Esophagus squamous epithelium (tissue), 5 donors: ENCODE results near the gene CISD2. TPM values are rescaled to one million over a fixed set of nuclear protein-coding genes. Genes with fewer than 3 reads are reported as not detected.
A peak's percentile ranks its signal among the peaks of the same experiment; 100 is the strongest.
"Not testable (repeated sequence)": the region's sequence is repeated elsewhere in the genome, so short reads cannot be mapped to it uniquely, and the experiment has no call there.

Experiments
- DNase-seq: peaks from one replicate; lab custom pipeline; 2025; lab: John Stamatoyannopoulos, UW
- H3K27ac ChIP-seq, 4 donors: fragments of 200-600 bp; sonication (generic); one replicate each; pipeline ENCODE4 v1.5.1; 2016 to 2019; ENCODE audit warnings: mild to moderate bottlenecking in 1 of 4
- H3K27me3 ChIP-seq, 4 donors: fragments of 200-600 bp; sonication (generic); 1 replicate in 3 of 4; 2 replicates in 1 of 4; pipeline versions ENCODE4 v1.5.1 to v1.6.0; 2017 to 2021; ENCODE audit warnings: antibody characterized with exemption in 1 of 4
- H3K36me3 ChIP-seq, 3 donors: fragments of 200-600 bp; sonication (generic); one replicate each; pipeline ENCODE4 v1.5.1; 2016 to 2019
- H3K4me1 ChIP-seq, 3 donors: fragments of 200-600 bp; sonication (generic); one replicate each; pipeline ENCODE4 v1.5.1; 2017 to 2019
- H3K4me3 ChIP-seq, 4 donors: fragments of 200-600 bp; sonication (generic); 1 replicate in 3 of 4; 2 replicates in 1 of 4; pipeline ENCODE4 v1.5.1; 2016 to 2019; ENCODE audit warnings: mild to moderate bottlenecking in 2 of 4, moderate library complexity in 1 of 4
- H3K9me3 ChIP-seq, 3 donors: fragments of 200-600 bp; sonication (generic); one replicate each; pipeline ENCODE4 v1.5.1; 2016 to 2019
- POLR2A ChIP-seq, 4 donors: fragments of 450-650 bp; IDR thresholded peaks; one replicate each; pipeline ENCODE4 v1.6.1; 2017; ENCODE audit warnings: antibody characterized with exemption in 4 of 4, mild to moderate bottlenecking in 4 of 4, moderate library complexity in 3 of 4
- WGBS, 2 donors: methylation state at CpG; one replicate each; pipeline ENCODE4 v1.1.5; 2018; 5-methylcytosine and 5-hydroxymethylcytosine counted together
- intact Hi-C: fragments of 100-400 bp; cut with DNase I; formaldehyde crosslinking; loops from one replicate; pipeline ENCODE4 v1.15.0; 2022
- total RNA-seq, 4 donors: library from RNA; depleted of rRNA; stranded (reverse); fragments of >200 nt; gene quantifications; one replicate each; pipeline ENCODE4 v1.1.0, GENCODE V29; 2016
- TF ChIP-seq, protein P1 (sequence below), 6 experiments: fragments of 450-650 bp in 4 of 6; fragments of 200-600 bp in 2 of 6; sonication (generic) in 2 of 6; IDR thresholded peaks; one replicate each; pipeline ENCODE4 v1.5.1; 2016 to 2019; ENCODE audit warnings: antibody characterized with exemption in 6 of 6, mild to moderate bottlenecking in 4 of 6, moderate library complexity in 4 of 6
- donor health status: DM: yes; HTN: yes; CAD: no.

CISD2 gene, protein sequence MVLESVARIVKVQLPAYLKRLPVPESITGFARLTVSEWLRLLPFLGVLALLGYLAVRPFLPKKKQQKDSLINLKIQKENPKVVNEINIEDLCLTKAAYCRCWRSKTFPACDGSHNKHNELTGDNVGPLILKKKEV
- 10 to 100 TPM in 2 of 4 donors, 1 to 10 TPM in 2; 5.6 to 22.4 (median 11.0) TPM for total RNA-seq

DNA sequence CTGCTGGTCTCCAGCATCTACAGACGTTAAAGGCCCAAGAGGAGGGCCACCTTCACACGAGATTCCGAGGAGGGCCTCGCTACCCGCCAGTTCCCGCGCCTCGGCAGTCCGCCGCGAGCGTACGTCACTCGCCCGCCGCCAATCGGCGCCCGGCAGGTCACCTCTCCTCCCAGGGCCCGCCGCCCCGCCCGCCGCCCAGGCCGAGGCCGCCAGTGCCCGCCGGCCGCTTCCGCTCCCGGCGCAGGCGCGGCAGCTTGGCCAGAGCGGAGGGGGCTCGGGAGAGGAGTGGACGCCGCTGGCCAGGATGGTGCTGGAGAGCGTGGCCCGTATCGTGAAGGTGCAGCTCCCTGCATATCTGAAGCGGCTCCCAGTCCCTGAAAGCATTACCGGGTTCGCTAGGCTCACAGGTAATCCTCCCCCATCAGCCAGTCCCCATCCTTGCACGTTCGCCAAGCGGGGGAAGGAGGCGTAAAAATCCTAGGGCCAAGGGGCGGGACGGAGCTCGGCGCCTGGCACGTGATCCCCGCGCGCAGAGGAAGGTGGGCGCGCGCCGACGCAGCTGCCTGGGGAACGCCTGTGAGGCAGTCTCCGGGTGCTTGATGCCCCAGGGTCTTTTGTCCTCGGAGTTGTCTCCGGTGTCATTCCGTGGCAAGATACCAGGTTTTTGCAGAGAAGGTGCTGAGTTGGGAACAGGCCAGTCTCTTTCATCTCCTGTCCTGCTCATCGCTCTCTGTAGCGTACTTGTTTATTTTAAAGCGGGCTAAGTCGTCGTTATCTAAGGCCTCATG is at the start of gene CISD2:
CISD2 (plus strand) TSS at position 212 of the 788 bp plus-strand sequence; CDS start at position 305, 93 bp downstream.
- peak; percentile 66 for DNase-seq
- WGBS, 2 donors = 0 to 1% methylated on average over 31 to 36 of the region's 71 CpGs
- peak within 1 kb of the TSS; percentile 52 to 83 (median 71) for H3K4me3 ChIP-seq
- no peaks in the 10 kb centered on the region for H3K27me3 ChIP-seq
- H3K27ac ChIP-seq = peak within 1 kb of the TSS; percentile 94 to 99 (median 96)
- H3K36me3 ChIP-seq = no peaks in the 10 kb centered on the region
- TF ChIP-seq POLR2A (IDR thresholded peaks at IDR 0.05) = peak in 3 of 4 donors; percentile 70 to 84 (median 72)
- TF ChIP-seq, protein P1, sequence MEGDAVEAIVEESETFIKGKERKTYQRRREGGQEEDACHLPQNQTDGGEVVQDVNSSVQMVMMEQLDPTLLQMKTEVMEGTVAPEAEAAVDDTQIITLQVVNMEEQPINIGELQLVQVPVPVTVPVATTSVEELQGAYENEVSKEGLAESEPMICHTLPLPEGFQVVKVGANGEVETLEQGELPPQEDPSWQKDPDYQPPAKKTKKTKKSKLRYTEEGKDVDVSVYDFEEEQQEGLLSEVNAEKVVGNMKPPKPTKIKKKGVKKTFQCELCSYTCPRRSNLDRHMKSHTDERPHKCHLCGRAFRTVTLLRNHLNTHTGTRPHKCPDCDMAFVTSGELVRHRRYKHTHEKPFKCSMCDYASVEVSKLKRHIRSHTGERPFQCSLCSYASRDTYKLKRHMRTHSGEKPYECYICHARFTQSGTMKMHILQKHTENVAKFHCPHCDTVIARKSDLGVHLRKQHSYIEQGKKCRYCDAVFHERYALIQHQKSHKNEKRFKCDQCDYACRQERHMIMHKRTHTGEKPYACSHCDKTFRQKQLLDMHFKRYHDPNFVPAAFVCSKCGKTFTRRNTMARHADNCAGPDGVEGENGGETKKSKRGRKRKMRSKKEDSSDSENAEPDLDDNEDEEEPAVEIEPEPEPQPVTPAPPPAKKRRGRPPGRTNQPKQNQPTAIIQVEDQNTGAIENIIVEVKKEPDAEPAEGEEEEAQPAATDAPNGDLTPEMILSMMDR (IDR thresholded peaks at IDR 0.05) = peak in 1 of 6 experiments; percentile 4
- H3K9me3 ChIP-seq = no peaks in the 10 kb centered on the region
- intact Hi-C loops = loop anchor here (5.0 kb wide), 1 partner anchor 42 kb away; the partner anchor contains the start of gene UBE2D3
- H3K4me1 ChIP-seq = peaks cover 5 to 30% (median 8%) of the 10 kb centered on the region in 3 donors

DNA sequence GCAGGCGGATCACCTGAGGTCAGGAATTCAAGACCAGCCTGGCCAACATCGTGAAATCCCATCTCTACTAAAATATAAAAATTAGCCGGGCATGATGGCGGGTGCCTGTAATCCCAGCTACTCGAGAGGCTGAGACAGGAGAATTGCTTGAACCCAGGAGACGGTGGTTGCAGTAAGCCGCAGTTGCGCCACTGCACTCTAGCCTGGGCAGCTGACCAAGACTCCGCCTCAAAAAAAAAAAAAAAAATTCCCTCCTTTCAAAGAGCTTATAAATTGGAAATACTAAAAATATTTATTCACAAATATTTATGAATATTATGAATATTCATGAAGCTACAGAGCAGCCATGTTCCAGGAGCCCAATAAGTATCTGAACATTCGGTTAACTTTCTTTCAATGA is 49.7 kb upstream of the CISD2 start:
- H3K36me3 ChIP-seq = peaks cover 0 to 12% (median 0%) of the 10 kb centered on the region in 3 donors
- intact Hi-C loops, DNase-seq, H3K9me3 ChIP-seq, H3K27me3 ChIP-seq: not testable (repeated sequence)
- peak overlapping the region in 1 of 4 donors; percentile 13 for H3K4me3 ChIP-seq
- peaks cover 35 to 100% (median 74%) of the 10 kb centered on the region in 3 donors for H3K4me1 ChIP-seq
- H3K27ac ChIP-seq = peak overlapping the region in 3 of 4 donors; percentile 5 to 57 (median 53)
- WGBS, 2 donors = 76 to 91% methylated on average over 9 of the region's 10 CpGs

DNA sequence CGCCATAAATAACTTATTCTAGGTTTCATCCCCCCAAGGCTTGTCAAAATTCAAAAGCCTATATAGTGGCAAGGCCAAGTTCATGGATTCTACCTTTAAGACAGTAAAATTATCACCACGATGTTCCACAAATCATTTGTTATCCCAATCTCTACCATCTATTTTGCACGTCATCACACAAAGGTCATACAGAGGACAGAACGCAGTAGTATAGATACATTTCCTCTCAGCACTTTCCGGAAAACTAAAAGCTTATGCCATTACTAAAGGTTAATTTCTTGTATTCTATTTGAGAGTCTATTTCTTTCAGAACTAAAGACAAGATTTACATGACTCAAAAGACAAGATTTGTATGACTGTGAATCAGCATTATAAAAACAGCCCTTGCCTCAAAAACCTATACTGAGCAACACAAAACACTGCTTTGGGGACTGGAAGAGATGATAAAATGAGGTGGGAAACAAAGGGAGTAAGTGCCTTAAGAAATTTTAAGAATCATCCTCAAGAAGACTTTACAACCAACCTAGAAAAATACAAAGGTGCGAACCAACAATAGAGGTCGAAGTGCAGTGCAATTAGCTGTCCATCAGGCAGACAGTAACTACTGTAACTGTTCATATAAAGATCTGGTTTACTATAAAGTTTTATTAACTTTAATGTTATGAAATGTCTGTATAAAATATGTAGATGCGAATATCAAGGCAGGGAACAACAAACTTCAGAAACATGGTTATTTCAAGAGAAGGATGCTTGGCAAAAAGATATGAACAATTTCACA is 49.0 kb upstream of the CISD2 start:
- Histone ChIP-seq H3K4me1 (peaks cover 35 to 100% (median 77%) of the 10 kb centered on the region in 3 donors), H3K9me3 (no peaks in the 10 kb centered on the region), H3K27ac (peak overlapping the region in 2 of 4 donors; percentile 53 to 57), H3K4me3 (peak overlapping the region in 1 of 4 donors; percentile 17), H3K27me3 (no peaks in the 10 kb centered on the region), H3K36me3 (peaks cover 0 to 5% (median 0%) of the 10 kb centered on the region in 3 donors)
- TF ChIP-seq, protein P1 (IDR thresholded peaks at IDR 0.05) = no peak
- TF ChIP-seq POLR2A (IDR thresholded peaks at IDR 0.05) = no peak
- no peak for DNase-seq
- WGBS, 2 donors = 51 to 58% methylated on average over 8 of the region's 8 CpGs
- intact Hi-C loops = no loop called here

DNA sequence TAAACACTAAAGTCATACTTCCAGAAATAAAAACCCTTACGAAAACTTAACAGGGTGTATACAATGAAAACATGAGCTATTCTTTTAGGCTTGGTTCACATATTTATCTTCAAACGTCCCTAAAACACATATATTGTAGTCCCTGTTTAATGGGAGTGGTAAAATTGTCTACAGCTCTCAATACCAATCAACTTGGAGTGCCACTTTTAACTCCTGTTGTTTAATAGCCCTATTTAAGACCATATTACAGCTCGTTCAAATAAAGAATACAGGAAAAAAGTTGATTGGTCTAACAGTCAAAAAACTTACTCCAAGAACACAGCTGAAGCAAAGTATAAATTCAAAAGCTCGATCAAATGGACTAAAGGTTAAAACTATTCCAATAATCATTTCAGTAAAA is 45.3 kb upstream of the CISD2 start:
- Histone ChIP-seq H3K4me1 (peaks cover 16 to 65% (median 52%) of the 10 kb centered on the region in 3 donors), H3K9me3 (no peaks in the 10 kb centered on the region), H3K4me3 (peak overlapping the region; percentile 78 to 99 (median 94)), H3K27me3 (no peaks in the 10 kb centered on the region), H3K27ac (peak overlapping the region in 3 of 4 donors; percentile 99 to 100 (median 100)), H3K36me3 (no peaks in the 10 kb centered on the region)
- TF ChIP-seq, protein P1 (IDR thresholded peaks at IDR 0.05) = no peak
- no peak for TF ChIP-seq POLR2A (IDR thresholded peaks at IDR 0.05)
- 8 to 12% methylated on average over 4 of the region's 4 CpGs for WGBS, 2 donors
- DNase-seq = no peak
- intact Hi-C loops = no loop called here

DNA sequence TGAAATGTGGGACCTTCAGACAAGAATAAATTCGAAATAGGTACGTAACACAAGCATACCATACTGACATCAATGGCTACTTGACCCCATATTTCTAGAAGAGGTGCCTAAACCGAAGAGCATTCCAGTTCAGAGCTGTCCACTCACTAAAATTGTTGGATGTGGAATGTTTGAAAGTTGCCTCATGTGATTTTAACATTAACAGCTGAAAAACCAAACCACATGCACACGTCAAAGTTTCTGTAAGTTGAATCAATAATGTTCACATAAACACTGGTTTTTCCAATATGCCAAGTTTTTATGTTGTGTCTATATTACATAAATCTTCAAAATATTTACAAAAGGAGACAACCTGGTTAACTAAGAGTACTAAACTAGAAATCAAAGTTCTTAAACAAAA is 44.9 kb upstream of the CISD2 start:
- no peaks in the 10 kb centered on the region for H3K27me3 ChIP-seq
- TF ChIP-seq, protein P1 (IDR thresholded peaks at IDR 0.05) = no peak
- TF ChIP-seq POLR2A (IDR thresholded peaks at IDR 0.05) = no peak
- WGBS, 2 donors = 23 to 28% methylated on average over 4 of the region's 4 CpGs
- DNase-seq = no peak
- H3K4me1 ChIP-seq = peaks cover 16 to 65% (median 48%) of the 10 kb centered on the region in 3 donors
- H3K9me3 ChIP-seq = no peaks in the 10 kb centered on the region
- peak overlapping the region; percentile 78 to 99 (median 94) for H3K4me3 ChIP-seq
- intact Hi-C loops = no loop called here
- H3K27ac ChIP-seq = peak overlapping the region in 3 of 4 donors; percentile 99 to 100 (median 100)
- H3K36me3 ChIP-seq = no peaks in the 10 kb centered on the region
